WTC11 (cell line): ENCODE results near the gene PAWR. TPM values are rescaled to one million over a fixed set of nuclear protein-coding genes. Genes with fewer than 3 reads are reported as not detected.

ENCODE experiments used
- ATAC-seq: fragments of 200-7000 bp; cut with Tn5 transposase; 2 replicates; pipeline ENCODE4 v1.10.0; 2021; ENCODE audit warnings: mild to moderate bottlenecking, moderate library complexity
- CTCF ChIA-PET: fragments of 300-600 bp; sonication (Branson Sonifier 250); formaldehyde crosslinking; loops from one replicate; lab custom pipeline; 2021; ENCODE audit warnings: antibody characterized with exemption; lab: Charles Lee
- POLR2A ChIA-PET: fragments of 350-600 bp; sonication (Branson Sonifier 250); formaldehyde crosslinking; loops from one replicate; lab custom pipeline; 2021; ENCODE audit warnings: antibody characterized with exemption; lab: Charles Lee
- DNase-seq: peaks from one replicate; pipeline ENCODE4 v3.0.0; 2021; ENCODE audit warnings: low spot score
- H3K27ac Mint-ChIP-seq: 2 replicates; pipeline ENCODE4 v1.8.0; 2021; ENCODE audit warnings: mixed read lengths
- H3K27me3 Mint-ChIP-seq: 2 replicates; pipeline ENCODE4 v1.8.0; 2021; ENCODE audit warnings: low read depth, mild to moderate bottlenecking, moderate library complexity, mixed read lengths
- H3K36me3 Mint-ChIP-seq: 2 replicates; pipeline ENCODE4 v1.8.0; 2021; ENCODE audit warnings: mixed read lengths
- H3K4me1 Mint-ChIP-seq: 2 replicates; pipeline ENCODE4 v1.8.0; 2022; ENCODE audit warnings: mixed read lengths
- H3K4me3 Mint-ChIP-seq: 2 replicates; pipeline ENCODE4 v1.8.0; 2021; ENCODE audit warnings: mild to moderate bottlenecking, moderate library complexity, mixed read lengths
- H3K9me3 Mint-ChIP-seq: 2 replicates; pipeline ENCODE4 v1.8.0; 2021; ENCODE audit warnings: mixed read lengths
- ATF2 ChIP-seq: sonication (generic); formaldehyde crosslinking; IDR thresholded peaks from 2 replicates; pipeline ENCODE4 v1.8.1; 2022; ENCODE audit warnings: low read depth, missing genetic modification reagents, borderline replicate concordance
- CREB1 ChIP-seq: sonication (generic); formaldehyde crosslinking; IDR thresholded peaks from 2 replicates; pipeline ENCODE4 v1.8.0; 2023; ENCODE audit warnings: mild to moderate bottlenecking, missing genetic modification reagents
- CREM ChIP-seq: sonication (generic); formaldehyde crosslinking; IDR thresholded peaks from 2 replicates; pipeline ENCODE4 v1.8.1; 2022; ENCODE audit warnings: mild to moderate bottlenecking, missing genetic modification reagents, moderate library complexity
- CTCF ChIP-seq: fragments of 200-600 bp; IDR thresholded peaks from 2 replicates; pipeline ENCODE4 v1.8.0; 2022; ENCODE audit warnings: antibody characterized with exemption
- IRF1 ChIP-seq: sonication (generic); formaldehyde crosslinking; IDR thresholded peaks from 2 replicates; pipeline ENCODE4 v1.8.0; 2023; ENCODE audit warnings: missing genetic modification reagents
- IRF2 ChIP-seq: sonication (generic); formaldehyde crosslinking; IDR thresholded peaks from 2 replicates; pipeline ENCODE4 v1.8.0; 2022; ENCODE audit warnings: low read depth, missing genetic modification reagents, borderline replicate concordance
- JUN ChIP-seq: sonication (generic); formaldehyde crosslinking; IDR thresholded peaks from 2 replicates; pipeline ENCODE4 v1.8.0; 2023; ENCODE audit warnings: mild to moderate bottlenecking, missing genetic modification reagents
- MXD4 ChIP-seq: fragments of 250-450 bp; sonication (Bioruptor Pico); IDR thresholded peaks from 2 replicates; pipeline ENCODE4 v1.8.0; 2021; ENCODE audit warnings: mild to moderate bottlenecking, moderate library complexity, borderline replicate concordance
- NFYB ChIP-seq: sonication (generic); formaldehyde crosslinking; conservative IDR thresholded peaks from 2 replicates; pipeline ENCODE4 v1.8.0; 2022; ENCODE audit warnings: low read depth, missing genetic modification reagents
- NR2C2 ChIP-seq: sonication (generic); formaldehyde crosslinking; IDR thresholded peaks from 2 replicates; pipeline ENCODE4 v1.8.0; 2022; ENCODE audit warnings: mild to moderate bottlenecking, missing genetic modification reagents
- SMAD4 ChIP-seq: sonication (generic); formaldehyde crosslinking; IDR thresholded peaks from 2 replicates; pipeline ENCODE4 v1.8.0; 2022; ENCODE audit warnings: mild to moderate bottlenecking, missing genetic modification reagents
- TCF7 ChIP-seq: sonication (generic); formaldehyde crosslinking; IDR thresholded peaks from 2 replicates; pipeline ENCODE4 v1.8.0; 2022; ENCODE audit warnings: mild to moderate bottlenecking, low read depth, missing genetic modification reagents, moderate library complexity
- TEAD4 ChIP-seq: sonication (generic); formaldehyde crosslinking; IDR thresholded peaks from 2 replicates; pipeline ENCODE4 v1.8.0; 2022; ENCODE audit warnings: mild to moderate bottlenecking, missing genetic modification reagents
- ZBTB21 ChIP-seq: sonication (generic); formaldehyde crosslinking; IDR thresholded peaks from 2 replicates; pipeline ENCODE4 v1.8.1; 2023; ENCODE audit warnings: mild to moderate bottlenecking, missing genetic modification reagents, borderline replicate concordance
- ZNF263 ChIP-seq: sonication (generic); formaldehyde crosslinking; IDR thresholded peaks from 2 replicates; pipeline ENCODE4 v1.8.1; 2022; ENCODE audit warnings: low read depth, mild to moderate bottlenecking, moderate library complexity, missing genetic modification reagents
- ZNF317 ChIP-seq: sonication (generic); formaldehyde crosslinking; IDR thresholded peaks from 2 replicates; pipeline ENCODE4 v1.8.1; 2023; ENCODE audit warnings: low read depth, mild to moderate bottlenecking, moderate library complexity, missing genetic modification reagents, borderline replicate concordance
- ZNF532 ChIP-seq: fragments of 250-450 bp; sonication (Bioruptor Pico); IDR thresholded peaks from 2 replicates; pipeline ENCODE4 v1.9.0; 2021; ENCODE audit warnings: mild to moderate bottlenecking, borderline replicate concordance
- ZNF671 ChIP-seq: fragments of 250-450 bp; sonication (Bioruptor Pico); IDR thresholded peaks from 2 replicates; pipeline ENCODE4 v1.8.0; 2021; ENCODE audit warnings: mild to moderate bottlenecking
- total RNA-seq: library from RNA; stranded (reverse); gene quantifications from 3 replicates; pipeline ENCODE4 v1.2.3, GENCODE V29; 2021
- TF ChIP-seq, protein P1 (sequence below): sonication (generic); formaldehyde crosslinking; IDR thresholded peaks from 2 replicates; pipeline ENCODE4 v1.8.1; 2022; ENCODE audit warnings: missing genetic modification reagents, borderline replicate concordance
- TF ChIP-seq, protein P2 (sequence below): sonication (generic); formaldehyde crosslinking; IDR thresholded peaks from 2 replicates; pipeline ENCODE4 v1.8.0; 2022; ENCODE audit warnings: mild to moderate bottlenecking, missing genetic modification reagents

Gene PAWR
- total RNA-seq, 1 experiment from 2014 or later = 397 TPM

DNA sequence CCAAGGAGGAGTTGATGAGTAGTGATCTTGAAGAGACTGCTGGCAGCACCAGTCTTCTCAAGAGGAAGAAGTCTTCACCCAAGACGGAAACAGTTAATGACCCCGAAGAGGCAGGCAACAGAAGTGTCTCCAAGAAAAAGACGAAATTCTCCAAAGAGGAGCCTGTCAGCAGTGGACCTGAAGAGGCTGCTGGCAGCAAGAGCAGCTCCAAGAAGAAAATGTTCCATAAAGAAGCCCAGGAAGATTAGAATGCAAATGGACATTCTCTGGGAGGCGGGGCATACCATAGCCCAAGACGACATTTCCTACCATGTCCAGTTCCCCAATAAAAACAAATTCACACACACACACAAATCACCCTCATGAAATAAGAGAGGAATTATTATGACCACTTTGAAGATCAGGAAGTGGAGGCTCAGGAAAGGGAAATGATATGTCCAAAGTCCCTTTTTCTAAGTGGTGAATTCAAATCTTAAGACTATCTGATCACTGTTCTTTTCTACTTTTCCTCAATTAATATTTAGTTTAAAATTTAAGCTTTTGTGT, 131.8 kb downstream of the PAWR start:
- no peaks in the 10 kb centered on the region for H3K27me3 Mint-ChIP-seq
- CTCF ChIA-PET = interaction anchor here (0.5 kb wide), 1 partner anchor 16 kb away, joined by 5 read pairs; no protein-coding TSS in a partner anchor
- DNase-seq (no peak), ATAC-seq (no peak)
- peaks cover 33% of the 10 kb centered on the region for H3K4me1 Mint-ChIP-seq
- H3K9me3 Mint-ChIP-seq = peaks cover 45% of the 10 kb centered on the region
- POLR2A ChIA-PET = no interaction called here
- H3K27ac Mint-ChIP-seq = peak overlapping the region; percentile 96
- no peak for TF ChIP-seq ATF2 (CRISPR knock-in tag)
- TF ChIP-seq CREB1 (CRISPR knock-in tag) = no peak
- TF ChIP-seq IRF2 = no peak
- no peak for TF ChIP-seq ZBTB21
- TF ChIP-seq, protein P1, sequence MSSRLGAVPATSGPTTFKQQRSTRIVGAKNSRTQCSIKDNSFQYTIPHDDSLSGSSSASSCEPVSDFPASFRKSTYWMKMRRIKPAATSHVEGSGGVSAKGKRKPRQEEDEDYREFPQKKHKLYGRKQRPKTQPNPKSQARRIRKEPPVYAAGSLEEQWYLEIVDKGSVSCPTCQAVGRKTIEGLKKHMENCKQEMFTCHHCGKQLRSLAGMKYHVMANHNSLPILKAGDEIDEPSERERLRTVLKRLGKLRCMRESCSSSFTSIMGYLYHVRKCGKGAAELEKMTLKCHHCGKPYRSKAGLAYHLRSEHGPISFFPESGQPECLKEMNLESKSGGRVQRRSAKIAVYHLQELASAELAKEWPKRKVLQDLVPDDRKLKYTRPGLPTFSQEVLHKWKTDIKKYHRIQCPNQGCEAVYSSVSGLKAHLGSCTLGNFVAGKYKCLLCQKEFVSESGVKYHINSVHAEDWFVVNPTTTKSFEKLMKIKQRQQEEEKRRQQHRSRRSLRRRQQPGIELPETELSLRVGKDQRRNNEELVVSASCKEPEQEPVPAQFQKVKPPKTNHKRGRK (CRISPR knock-in tag) = no peak
- TF ChIP-seq JUN = no peak
- TF ChIP-seq NR2C2 (CRISPR knock-in tag) = no peak
- no peak for TF ChIP-seq SMAD4
- TF ChIP-seq ZNF317 = no peak
- TF ChIP-seq IRF1 (CRISPR knock-in tag) = no peak
- no peak for TF ChIP-seq NFYB
- TF ChIP-seq ZNF532 (CRISPR knock-in tag) = no peak
- TF ChIP-seq MXD4 (CRISPR knock-in tag) = no peak
- TF ChIP-seq CREM (CRISPR knock-in tag) = no peak
- TF ChIP-seq ZNF671 (CRISPR knock-in tag) = no peak
- no peak for TF ChIP-seq ZNF263 (CRISPR knock-in tag)
- no peak for TF ChIP-seq CTCF
- TF ChIP-seq TEAD4 (CRISPR knock-in tag) = no peak
- TF ChIP-seq TCF7 (CRISPR knock-in tag) = no peak
- TF ChIP-seq, protein P2, sequence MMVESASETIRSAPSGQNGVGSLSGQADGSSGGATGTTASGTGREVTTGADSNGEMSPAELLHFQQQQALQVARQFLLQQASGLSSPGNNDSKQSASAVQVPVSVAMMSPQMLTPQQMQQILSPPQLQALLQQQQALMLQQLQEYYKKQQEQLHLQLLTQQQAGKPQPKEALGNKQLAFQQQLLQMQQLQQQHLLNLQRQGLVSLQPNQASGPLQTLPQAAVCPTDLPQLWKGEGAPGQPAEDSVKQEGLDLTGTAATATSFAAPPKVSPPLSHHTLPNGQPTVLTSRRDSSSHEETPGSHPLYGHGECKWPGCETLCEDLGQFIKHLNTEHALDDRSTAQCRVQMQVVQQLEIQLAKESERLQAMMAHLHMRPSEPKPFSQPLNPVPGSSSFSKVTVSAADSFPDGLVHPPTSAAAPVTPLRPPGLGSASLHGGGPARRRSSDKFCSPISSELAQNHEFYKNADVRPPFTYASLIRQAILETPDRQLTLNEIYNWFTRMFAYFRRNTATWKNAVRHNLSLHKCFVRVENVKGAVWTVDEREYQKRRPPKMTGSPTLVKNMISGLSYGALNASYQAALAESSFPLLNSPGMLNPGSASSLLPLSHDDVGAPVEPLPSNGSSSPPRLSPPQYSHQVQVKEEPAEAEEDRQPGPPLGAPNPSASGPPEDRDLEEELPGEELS (CRISPR knock-in tag) = no peak
- H3K4me3 Mint-ChIP-seq = no peak overlapping the region
- H3K36me3 Mint-ChIP-seq = peaks cover 78% of the 10 kb centered on the region
